Upper lobe of left lung (tissue), 6 donors: ENCODE results near the gene ARID3C. TPM values are rescaled to one million over a fixed set of nuclear protein-coding genes. Genes with fewer than 3 reads are reported as not detected.

Experiments used
- ATAC-seq, 2 donors: fragments of 200-7000 bp; cut with Tn5 transposase; one replicate each; pipeline ENCODE4 v1.9.1; 2022; ENCODE audit warnings: mild to moderate bottlenecking in 2 of 2, moderate library complexity in 2 of 2; ENCODE audit not compliant: low FRiP score in 2 of 2
- DNase-seq, 2 donors: peaks; one replicate each; pipeline ENCODE4 v3.0.0-alpha.2; 2019 to 2020
- H3K27ac ChIP-seq, 4 donors: fragments of 200-600 bp; sonication (generic); one replicate each; pipeline ENCODE4 v1.5.1; 2016 to 2019
- H3K27me3 ChIP-seq, 4 donors: fragments of 200-600 bp; sonication (generic); one replicate each; pipeline ENCODE4 v1.5.1; 2017 to 2019
- H3K36me3 ChIP-seq, 4 donors: fragments of 200-600 bp; sonication (generic); one replicate each; pipeline ENCODE4 v1.5.1; 2016 to 2019
- H3K4me1 ChIP-seq, 4 donors: fragments of 200-600 bp; sonication (generic); one replicate each; pipeline ENCODE4 v1.5.1; 2018 to 2019
- H3K4me3 ChIP-seq, 4 donors: fragments of 200-600 bp; sonication (generic); one replicate each; pipeline ENCODE4 v1.5.1; 2017 to 2019; ENCODE audit warnings: mild to moderate bottlenecking in 2 of 4, moderate library complexity in 1 of 4
- H3K9me3 ChIP-seq, 4 donors: fragments of 200-600 bp; sonication (generic); one replicate each; pipeline ENCODE4 v1.5.1; 2018 to 2019
- EP300 ChIP-seq, 4 donors: sonication (generic); formaldehyde crosslinking; IDR thresholded peaks; one replicate each; pipeline ENCODE4 v1.5.1; 2017; ENCODE audit warnings: antibody characterized with exemption in 4 of 4, control low read depth in 2 of 4
- POLR2A ChIP-seq, 4 donors: fragments of 450-650 bp; IDR thresholded peaks; one replicate each; pipeline ENCODE4 v1.5.1; 2016 to 2017; ENCODE audit warnings: antibody characterized with exemption in 4 of 4, mild to moderate bottlenecking in 2 of 4
- POLR2AphosphoS5 ChIP-seq, 2 donors: sonication (generic); formaldehyde crosslinking; IDR thresholded peaks; one replicate each; pipeline ENCODE4 v1.5.1; 2017; ENCODE audit warnings: antibody characterized with exemption in 2 of 2
- WGBS, 2 donors: methylation state at CpG; one replicate each; pipeline ENCODE4 v1.1.5; 2017 to 2018; 5-methylcytosine and 5-hydroxymethylcytosine counted together
- total RNA-seq, 6 donors: library from RNA; depleted of rRNA in 4 of 6; stranded (reverse); fragments of >200 nt in 4 of 6; gene quantifications; one replicate each; pipeline versions ENCODE4 v1.1.0 to v1.2.1, GENCODE V29; 2016 to 2021
- TF ChIP-seq, protein P1 (sequence below), 6 experiments: fragments of 450-650 bp in 4 of 6; fragments of 200-600 bp in 2 of 6; sonication (generic) in 2 of 6; IDR thresholded peaks; one replicate each; pipeline ENCODE4 v1.5.1; 2016 to 2019; ENCODE audit warnings: antibody characterized with exemption in 6 of 6
- donor health status: DM: no; HTN: no; CAD: no; lungs with moderate emphysema.
- donor health status: DM: no; HTN: yes; CAD: no; lungs with severe emphysema.

ARID3C gene
- total RNA-seq, 6 donors from 2014 or later, result not detected

DNA sequence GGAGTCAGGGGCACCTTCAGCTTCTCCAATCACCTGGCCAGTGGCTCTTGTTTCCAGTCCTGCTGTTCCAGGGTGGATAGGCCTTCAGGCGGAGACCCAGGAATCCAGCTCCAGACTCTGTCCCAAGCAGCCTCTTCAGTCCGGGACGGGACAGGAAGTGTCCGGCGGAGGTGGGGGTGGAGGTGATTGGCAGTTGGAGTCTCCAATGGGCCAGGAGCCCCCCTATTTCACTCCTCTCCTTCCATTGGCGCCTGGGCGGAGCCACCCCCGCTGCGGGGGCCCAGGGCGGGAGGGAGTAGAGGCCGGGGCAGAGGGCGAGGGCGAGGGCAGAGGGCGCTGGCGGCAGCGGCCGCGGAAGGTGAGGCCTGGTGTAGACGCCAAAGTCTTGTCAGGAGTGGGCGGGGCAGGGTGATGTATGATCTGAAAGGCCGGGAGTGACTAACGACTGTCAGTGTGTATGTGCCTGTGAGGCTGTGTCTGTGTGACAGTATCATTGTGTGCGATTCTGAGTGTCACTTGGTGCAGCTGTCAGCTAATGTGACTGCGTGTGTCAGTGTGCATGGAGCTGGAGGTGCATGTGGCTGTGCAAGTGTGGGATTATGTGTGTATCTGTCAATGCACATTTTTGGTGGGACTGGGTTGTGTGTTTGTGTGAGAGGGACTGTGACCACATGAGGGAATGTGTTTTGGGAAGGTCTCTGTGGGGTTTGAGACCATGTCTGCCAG, 23.2 kb upstream of the ARID3C start, which contains the start of gene IL11RA:
Gene IL11RA (plus strand): TSS at position 310 of the 726 bp plus-strand sequence. CDS start 3,033 bp downstream, outside the sequence.
- peak within 1 kb of the TSS; percentile 63 to 86 (median 72) for H3K27ac ChIP-seq
- H3K9me3 ChIP-seq, result no peaks in the 10 kb centered on the region
- TF ChIP-seq POLR2A (IDR thresholded peaks at IDR 0.05) (peak in 1 of 4 donors; percentile 62), POLR2AphosphoS5 (IDR thresholded peaks at IDR 0.05) (peak; percentile 41 to 67), EP300 (IDR thresholded peaks at IDR 0.05) (no peak)
- ATAC-seq (peak; percentile 88 to 93), DNase-seq (peak; percentile 92 to 94)
- no peaks in the 10 kb centered on the region for H3K27me3 ChIP-seq
- 8 to 23% methylated on average over 15 to 23 of the region's 24 CpGs for WGBS, 2 donors
- H3K4me3 ChIP-seq, result peak within 1 kb of the TSS in 3 of 4 donors; percentile 31 to 48 (median 42)
- peaks cover 53 to 63% (median 56%) of the 10 kb centered on the region in 4 donors for H3K4me1 ChIP-seq
- H3K36me3 ChIP-seq, result peaks cover 8 to 24% (median 15%) of the 10 kb centered on the region in 4 donors

DNA sequence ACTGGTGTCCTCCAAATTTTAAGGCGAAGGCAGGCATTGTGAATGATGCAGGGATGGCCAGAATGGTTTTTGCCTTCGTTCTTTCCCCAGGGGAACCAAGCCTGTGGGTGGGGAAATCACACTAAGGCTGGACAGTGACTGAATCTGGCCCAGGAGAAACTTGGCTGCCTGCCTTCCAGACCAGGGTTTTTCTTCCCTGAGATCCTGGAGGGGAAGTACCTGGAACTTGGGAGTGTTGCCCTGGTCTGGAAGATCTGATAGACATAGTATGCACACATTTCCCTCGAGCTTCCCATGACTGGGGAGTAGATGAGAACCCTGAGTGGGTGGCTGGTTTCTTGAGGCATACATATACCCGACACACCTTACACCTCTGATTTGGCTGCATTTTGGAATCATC, 22.5 kb upstream of the ARID3C start:
- no peak for ATAC-seq
- Histone ChIP-seq H3K36me3 (peaks cover 8 to 24% (median 15%) of the 10 kb centered on the region in 4 donors), H3K9me3 (no peaks in the 10 kb centered on the region), H3K4me3 (peak overlapping the region in 3 of 4 donors; percentile 31 to 48 (median 42)), H3K4me1 (peaks cover 54 to 65% (median 56%) of the 10 kb centered on the region in 4 donors), H3K27ac (peak overlapping the region; percentile 63 to 86 (median 72)), H3K27me3 (no peaks in the 10 kb centered on the region)
- TF ChIP-seq POLR2A (IDR thresholded peaks at IDR 0.05), result no peak
- TF ChIP-seq, protein P1, sequence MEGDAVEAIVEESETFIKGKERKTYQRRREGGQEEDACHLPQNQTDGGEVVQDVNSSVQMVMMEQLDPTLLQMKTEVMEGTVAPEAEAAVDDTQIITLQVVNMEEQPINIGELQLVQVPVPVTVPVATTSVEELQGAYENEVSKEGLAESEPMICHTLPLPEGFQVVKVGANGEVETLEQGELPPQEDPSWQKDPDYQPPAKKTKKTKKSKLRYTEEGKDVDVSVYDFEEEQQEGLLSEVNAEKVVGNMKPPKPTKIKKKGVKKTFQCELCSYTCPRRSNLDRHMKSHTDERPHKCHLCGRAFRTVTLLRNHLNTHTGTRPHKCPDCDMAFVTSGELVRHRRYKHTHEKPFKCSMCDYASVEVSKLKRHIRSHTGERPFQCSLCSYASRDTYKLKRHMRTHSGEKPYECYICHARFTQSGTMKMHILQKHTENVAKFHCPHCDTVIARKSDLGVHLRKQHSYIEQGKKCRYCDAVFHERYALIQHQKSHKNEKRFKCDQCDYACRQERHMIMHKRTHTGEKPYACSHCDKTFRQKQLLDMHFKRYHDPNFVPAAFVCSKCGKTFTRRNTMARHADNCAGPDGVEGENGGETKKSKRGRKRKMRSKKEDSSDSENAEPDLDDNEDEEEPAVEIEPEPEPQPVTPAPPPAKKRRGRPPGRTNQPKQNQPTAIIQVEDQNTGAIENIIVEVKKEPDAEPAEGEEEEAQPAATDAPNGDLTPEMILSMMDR (IDR thresholded peaks at IDR 0.05), result no peak
- TF ChIP-seq EP300 (IDR thresholded peaks at IDR 0.05), result no peak
- no peak for TF ChIP-seq POLR2AphosphoS5 (IDR thresholded peaks at IDR 0.05)
- 43 to 69% methylated on average over 4 of the region's 4 CpGs for WGBS, 2 donors
- DNase-seq, result no peak

DNA sequence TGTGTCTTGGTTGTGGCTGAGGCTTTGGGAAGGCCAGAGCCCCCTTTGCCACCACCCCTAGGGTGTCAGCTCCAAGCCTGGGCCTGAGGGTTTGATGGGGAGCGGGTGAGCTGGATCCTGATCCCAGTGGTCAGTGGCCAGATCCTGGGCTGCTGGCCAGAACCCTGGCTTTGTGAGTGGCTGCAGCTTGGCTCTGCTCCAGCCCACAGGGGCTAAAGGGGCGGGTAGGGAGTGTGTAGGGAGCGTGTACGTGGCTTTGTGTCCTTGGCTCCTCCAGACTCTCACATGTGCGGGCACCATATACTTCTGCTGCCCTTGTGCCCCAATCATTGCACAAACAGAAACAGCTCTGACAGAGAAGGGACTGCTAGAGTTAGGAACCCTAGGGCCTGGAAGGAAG, 21.9 kb upstream of the ARID3C start:
- Histone ChIP-seq H3K9me3 (no peaks in the 10 kb centered on the region), H3K4me3 (no peak overlapping the region), H3K27ac (peak overlapping the region; percentile 63 to 86 (median 72)), H3K36me3 (peaks cover 8 to 24% (median 15%) of the 10 kb centered on the region in 4 donors), H3K27me3 (no peaks in the 10 kb centered on the region), H3K4me1 (peaks cover 59 to 69% (median 60%) of the 10 kb centered on the region in 4 donors)
- ATAC-seq (no peak), DNase-seq (no peak)
- WGBS, 2 donors, result 63 to 66% methylated on average over 5 of the region's 5 CpGs
- TF ChIP-seq, protein P1 (IDR thresholded peaks at IDR 0.05), result no peak
- no peak for TF ChIP-seq EP300 (IDR thresholded peaks at IDR 0.05)
- no peak for TF ChIP-seq POLR2A (IDR thresholded peaks at IDR 0.05)
- TF ChIP-seq POLR2AphosphoS5 (IDR thresholded peaks at IDR 0.05), result no peak

DNA sequence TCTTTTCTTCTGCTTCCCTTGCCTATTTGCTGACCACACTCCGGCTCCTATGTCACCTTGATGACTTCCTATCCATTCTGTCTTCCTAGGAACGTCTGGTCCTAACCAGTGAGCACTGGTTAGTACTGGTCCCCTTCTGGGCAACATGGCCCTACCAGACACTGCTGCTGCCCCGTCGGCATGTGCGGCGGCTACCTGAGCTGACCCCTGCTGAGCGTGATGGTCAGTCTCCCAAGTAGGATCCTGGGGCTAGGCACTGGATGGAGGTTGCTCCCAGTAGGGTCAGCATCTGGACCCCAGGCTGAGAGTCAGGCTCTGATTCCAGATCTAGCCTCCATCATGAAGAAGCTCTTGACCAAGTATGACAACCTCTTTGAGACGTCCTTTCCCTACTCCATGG, 19.8 kb upstream of the ARID3C start:
- TF ChIP-seq EP300 (IDR thresholded peaks at IDR 0.05), result no peak
- TF ChIP-seq POLR2A (IDR thresholded peaks at IDR 0.05), result no peak
- TF ChIP-seq, protein P1 (IDR thresholded peaks at IDR 0.05), result no peak
- no peak for TF ChIP-seq POLR2AphosphoS5 (IDR thresholded peaks at IDR 0.05)
- Histone ChIP-seq H3K9me3 (no peaks in the 10 kb centered on the region), H3K27me3 (no peaks in the 10 kb centered on the region), H3K4me3 (no peak overlapping the region), H3K27ac (no peak overlapping the region), H3K36me3 (peaks cover 8 to 24% (median 15%) of the 10 kb centered on the region in 4 donors), H3K4me1 (peaks cover 43 to 52% (median 46%) of the 10 kb centered on the region in 4 donors)
- 93 to 99% methylated on average over 7 to 8 of the region's 8 CpGs for WGBS, 2 donors
- no peak for ATAC-seq
- DNase-seq, result no peak

DNA sequence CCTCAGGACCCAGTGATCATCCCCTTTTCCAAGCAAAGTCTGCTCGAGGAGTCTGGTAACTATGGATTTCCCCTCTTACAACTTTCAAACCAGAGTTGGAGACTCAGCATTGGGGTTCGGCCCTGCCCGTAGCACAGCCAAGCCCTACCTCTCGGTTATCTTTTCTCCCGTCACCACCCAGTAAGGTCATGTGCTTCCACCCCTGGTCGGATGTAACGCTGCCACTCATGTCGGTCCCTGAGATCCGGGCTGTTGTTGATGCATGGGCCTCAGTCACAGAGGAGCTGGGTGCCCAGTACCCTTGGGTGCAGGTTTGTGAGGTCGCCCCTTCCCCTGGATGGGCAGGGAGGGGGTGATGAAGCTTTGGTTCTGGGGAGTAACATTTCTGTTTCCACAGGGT, 18.8 kb upstream of the ARID3C start:
- DNase-seq (no peak), ATAC-seq (no peak)
- Histone ChIP-seq H3K27me3 (no peaks in the 10 kb centered on the region), H3K27ac (peak overlapping the region in 3 of 4 donors; percentile 80 to 91 (median 86)), H3K4me1 (peaks cover 33 to 42% (median 36%) of the 10 kb centered on the region in 4 donors), H3K9me3 (no peaks in the 10 kb centered on the region), H3K36me3 (peaks cover 8 to 24% (median 15%) of the 10 kb centered on the region in 4 donors), H3K4me3 (peak overlapping the region; percentile 52 to 92 (median 76))
- no peak for TF ChIP-seq POLR2AphosphoS5 (IDR thresholded peaks at IDR 0.05)
- TF ChIP-seq, protein P1 (IDR thresholded peaks at IDR 0.05), result no peak
- 46 to 54% methylated on average over 10 of the region's 10 CpGs for WGBS, 2 donors
